Measurements from ENCODE around the gene PRCC. TPM values are rescaled to one million over a fixed set of nuclear protein-coding genes. Genes with fewer than 3 reads are reported as not detected.

PRCC gene
- total and polyA plus RNA-seq, 12 donors: 35.9 to 137 (median 58.7) TPM

DNA sequence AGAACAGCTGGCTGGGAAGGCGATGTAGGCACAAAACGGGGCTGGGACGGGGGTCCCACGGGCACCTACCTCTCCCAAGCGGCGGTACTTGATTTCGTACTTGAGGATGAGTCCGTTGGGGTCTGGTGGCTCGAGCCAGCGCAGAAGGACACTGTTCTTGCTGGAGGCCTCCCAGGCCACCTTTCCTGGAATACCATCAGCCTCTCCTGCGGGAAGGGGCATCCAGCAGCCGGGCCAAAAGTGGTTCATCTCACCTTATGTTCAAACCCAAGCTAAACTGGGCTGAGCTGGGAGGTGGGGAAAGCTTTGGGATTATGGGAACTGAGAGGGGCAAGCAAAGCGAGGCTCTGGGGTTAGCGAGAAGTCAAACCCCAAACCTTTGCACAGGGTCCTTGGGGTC lies 77.3 kb downstream of the PRCC start:
- DNase-seq: no peak
- TF ChIP-seq POLR2A (IDR thresholded peaks at IDR 0.05) (no peak), CTCF (IDR thresholded peaks at IDR 0.05) (no peak)
- Histone ChIP-seq H3K27me3 (peaks cover 36% of the 10 kb centered on the region), H3K4me1 (replicated peaks in 1 of 2) (peaks cover 0 to 3% of the 10 kb centered on the region in 2 donors), H3K36me3 (replicated peaks in 1 of 2) (no peaks in the 10 kb centered on the region), H3K27ac (no peak overlapping the region), H3K9me3 (replicated peaks in 1 of 3) (no peaks in the 10 kb centered on the region), H3K4me3 (no peak overlapping the region)
- intact Hi-C loops (cut with DNase I): loop anchor here in 1 of 2 donors (5.0 kb wide), 1 partner anchor 43 kb away; no protein-coding TSS in a partner anchor
- 10 to 25% (median 20%) methylated on average over 2 to 14 of the region's 14 CpGs for WGBS, 4 donors

GRCh38 chr1:156845055-156845952 lies 78.0 kb downstream of the PRCC start:
- Histone ChIP-seq H3K27me3 (peaks cover 36% of the 10 kb centered on the region), H3K36me3 (replicated peaks in 1 of 2) (no peaks in the 10 kb centered on the region), H3K9me3 (replicated peaks in 1 of 3) (no peaks in the 10 kb centered on the region), H3K4me1 (replicated peaks in 1 of 2) (peaks cover 0 to 3% of the 10 kb centered on the region in 2 donors), H3K4me3 (no peak overlapping the region), H3K27ac (no peak overlapping the region)
- no peak for DNase-seq
- no peak for TF ChIP-seq POLR2A (IDR thresholded peaks at IDR 0.05)
- TF ChIP-seq CTCF (IDR thresholded peaks at IDR 0.05): no peak
- intact Hi-C loops (cut with DNase I): no loop called here
- WGBS, 4 donors: 9 to 20% (median 15%) methylated on average over 1 to 69 of the region's 69 CpGs

DNA sequence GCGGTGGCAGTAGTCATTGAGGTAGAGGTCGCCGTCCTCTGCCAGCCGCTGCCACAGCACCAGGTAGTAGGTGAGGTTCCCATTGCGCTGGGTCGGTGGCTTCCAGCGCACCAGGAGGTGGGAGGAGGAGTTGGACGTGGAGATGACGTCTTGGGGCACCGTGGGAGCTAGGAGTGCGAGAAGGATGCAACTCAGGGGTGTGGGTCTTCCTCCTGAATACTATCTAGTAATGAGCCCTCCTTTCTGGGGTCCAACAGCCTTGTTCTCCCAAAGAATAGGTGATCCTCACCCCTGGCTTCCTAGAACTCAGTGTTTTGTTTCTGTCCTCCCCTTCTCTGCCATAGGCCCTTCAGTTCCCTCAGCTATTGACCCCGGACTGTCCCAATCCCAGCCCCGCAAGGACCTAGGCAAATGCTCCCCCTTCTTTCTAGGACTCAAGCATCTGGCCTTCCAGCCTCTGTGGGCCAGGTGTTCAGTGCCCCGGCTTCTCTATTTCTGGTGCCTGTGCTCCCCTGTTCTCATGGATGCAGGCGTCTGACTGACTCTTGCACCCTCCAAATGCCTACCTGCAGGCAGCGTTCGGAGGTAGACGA lies 78.7 kb downstream of the PRCC start:
- no peaks in the 10 kb centered on the region for H3K36me3 ChIP-seq (replicated peaks in 1 of 2)
- H3K27me3 ChIP-seq: peaks cover 36% of the 10 kb centered on the region
- TF ChIP-seq POLR2A (IDR thresholded peaks at IDR 0.05) (no peak), CTCF (IDR thresholded peaks at IDR 0.05) (no peak)
- 51 to 77% (median 66%) methylated on average over 6 to 18 of the region's 18 CpGs for WGBS, 4 donors
- H3K27ac ChIP-seq: no peak overlapping the region
- intact Hi-C loops (cut with DNase I): no loop called here
- no peak for DNase-seq
- H3K4me3 ChIP-seq: no peak overlapping the region
- H3K4me1 ChIP-seq (replicated peaks in 1 of 2): peaks cover 0 to 3% of the 10 kb centered on the region in 2 donors
- no peaks in the 10 kb centered on the region for H3K9me3 ChIP-seq (replicated peaks in 1 of 3)

- Histone ChIP-seq H3K4me3 (no peak overlapping the region), H3K27me3 (peaks cover 36% of the 10 kb centered on the region), H3K27ac (no peak overlapping the region), H3K4me1 (replicated peaks in 1 of 2) (peaks cover 0 to 3% of the 10 kb centered on the region in 2 donors), H3K36me3 (replicated peaks in 1 of 2) (no peaks in the 10 kb centered on the region), H3K9me3 (replicated peaks in 1 of 3) (no peaks in the 10 kb centered on the region)
- TF ChIP-seq CTCF (IDR thresholded peaks at IDR 0.05) (no peak), POLR2A (IDR thresholded peaks at IDR 0.05) (no peak)
- DNase-seq: no peak
- 86 to 93% (median 90%) methylated on average over 3 to 5 of the region's 5 CpGs for WGBS, 4 donors
- intact Hi-C loops (cut with DNase I): no loop called here
Observed at GRCh38 chr1:156846643-156847042, 79.3 kb downstream of the PRCC start.

All from adrenal gland (tissue), 12 donors.